HepG2 (cell line): ENCODE data around the gene CLDN19. TPM values are rescaled to one million over a fixed set of nuclear protein-coding genes. Genes with fewer than 3 reads are reported as not detected.

Source experiments
- ATAC-seq: fragments of 200-7000 bp; cut with Tn5 transposase; 3 replicates; pipeline ENCODE4 v1.9.1; 2020; ENCODE audit warnings: mild to moderate bottlenecking, moderate library complexity
- BruUV-seq: library from RNA; stranded (reverse); fragments of 400-500 nt; replicated peaks from 2 replicates; lab custom pipeline; 2021; lab: Mats Ljungman, UMichigan
- CTCF ChIA-PET: fragments of 300-600 bp; formaldehyde crosslinking; extraction: SDS; loops from one replicate; lab custom pipeline; 2021; ENCODE audit warnings: low total read pairs, inconsistent platforms, low intra/inter-chr PET ratio; lab: Yijun Ruan, JAX
- POLR2A ChIA-PET: fragments of 350-600 bp; sonication (Branson Sonifier 250); formaldehyde crosslinking; loops from one replicate; lab custom pipeline; 2020; ENCODE audit warnings: antibody characterized with exemption, inconsistent platforms; lab: Yijun Ruan, JAX
- DNase-seq: peaks from one replicate; pipeline ENCODE4 v3.0.0-alpha.2; 2015; ENCODE audit warnings: low spot score
- FAIRE-seq: peaks from 3 replicates; lab custom pipeline; 2011; peaks lifted over from hg19 to GRCh38; lab: Jason Lieb, UNC
- H2AFZ ChIP-seq: one replicate; pipeline ENCODE4 v1.6.1; 2011; ENCODE audit warnings: low read length, inconsistent platforms
- H3K27ac ChIP-seq: fragments of 300-600 bp; 3 replicates; pipeline ENCODE4 v1.8.0; 2011; ENCODE audit warnings: mixed run types, mild to moderate bottlenecking, mixed read lengths, low read length, inconsistent platforms; ENCODE audit not compliant: insufficient read depth; ENCODE audit errors: extremely low read length
- H3K27me3 ChIP-seq, 2 experiments: fragments of 200-600 bp in 1 of 2; 2 replicates in 1 of 2; 3 replicates in 1 of 2; pipeline versions ENCODE4 v1.6.0 to v1.8.0; 2011; ENCODE audit warnings: low read length in 2 of 2, mild to moderate bottlenecking in 2 of 2, moderate library complexity in 2 of 2, inconsistent platforms in 1 of 2; ENCODE audit not compliant: insufficient read depth in 2 of 2, control insufficient read depth in 1 of 2
- H3K36me3 ChIP-seq, 2 experiments: fragments of 200-600 bp in 1 of 2; replicated peaks in 1 of 2; 2 replicates in 1 of 2; 3 replicates in 1 of 2; pipeline versions ENCODE4 v1.5.1 to v1.8.0; 2011; ENCODE audit warnings: low read length in 2 of 2, inconsistent platforms in 1 of 2; ENCODE audit not compliant: insufficient read depth in 2 of 2, control insufficient read depth in 1 of 2
- H3K4me1 ChIP-seq: 2 replicates; pipeline ENCODE4 v1.5.1; 2012; ENCODE audit warnings: low read length, inconsistent platforms; ENCODE audit not compliant: insufficient read depth
- H3K4me2 ChIP-seq: 2 replicates; pipeline ENCODE4 v1.6.0; 2011; ENCODE audit warnings: low read depth, low read length, inconsistent platforms
- H3K4me3 ChIP-seq, 3 experiments: fragments of 200-600 bp in 1 of 3; sonication (generic), shearing (Covaris generic) in 1 of 3; replicated peaks in 1 of 3; 2 replicates each; pipeline ENCODE4 v1.5.1; 2011 to 2016; ENCODE audit warnings: low read length in 3 of 3, inconsistent platforms in 2 of 3, low read depth in 2 of 3, mild to moderate bottlenecking in 2 of 3, control low read depth in 1 of 3, mixed read lengths in 1 of 3; ENCODE audit not compliant: insufficient read depth in 1 of 3
- H3K79me2 ChIP-seq: one replicate; pipeline ENCODE4 v1.6.1; 2011; ENCODE audit warnings: low read length, inconsistent platforms; ENCODE audit not compliant: insufficient read depth
- H3K9ac ChIP-seq: 2 replicates; pipeline ENCODE4 v1.6.0; 2011; ENCODE audit warnings: mild to moderate bottlenecking, low read depth, low read length, inconsistent platforms; ENCODE audit not compliant: insufficient read depth
- H3K9me3 ChIP-seq: 2 replicates; pipeline ENCODE4 v1.5.1; 2012; ENCODE audit warnings: mild to moderate bottlenecking, low read length
- H4K20me1 ChIP-seq: 2 replicates; pipeline ENCODE4 v1.6.0; 2011; ENCODE audit warnings: inconsistent platforms, mild to moderate bottlenecking, low read length, moderate library complexity; ENCODE audit not compliant: insufficient read depth
- ARNT ChIP-seq: fragments of 450-650 bp; IDR thresholded peaks from 2 replicates; pipeline ENCODE4 v1.6.1; 2017
- ASH2L ChIP-seq: fragments of 300-600, 200-600 bp; sonication (generic); IDR thresholded peaks from 2 replicates; pipeline ENCODE4 v1.7.0; 2017; ENCODE audit warnings: low read depth, mild to moderate bottlenecking, moderate library complexity, mixed read lengths, low read length; ENCODE audit not compliant: insufficient read length
- HDAC6 ChIP-seq: fragments of 200-600 bp; sonication (generic); IDR thresholded peaks from 2 replicates; pipeline ENCODE4 v1.7.0; 2017; ENCODE audit warnings: mild to moderate bottlenecking, antibody characterized with exemption, low read length, low read depth
- HNF4G ChIP-seq, 2 experiments: sonication (generic) in 1 of 2; formaldehyde crosslinking in 1 of 2; IDR thresholded peaks; 2 replicates each; pipeline versions ENCODE4 v1.4.0 to v1.6.1; 2011 to 2020; ENCODE audit warnings: borderline replicate concordance in 2 of 2, low read depth in 2 of 2, mild to moderate bottlenecking in 2 of 2, low read length in 1 of 2, missing genetic modification reagents in 1 of 2, moderate library complexity in 1 of 2
- KDM5B ChIP-seq: sonication (generic); formaldehyde crosslinking; IDR thresholded peaks from 2 replicates; pipeline ENCODE4 v1.4.0; 2020; ENCODE audit warnings: missing genetic modification reagents, mild to moderate bottlenecking, borderline replicate concordance
- MTA1 ChIP-seq: sonication (generic); formaldehyde crosslinking; IDR thresholded peaks from 2 replicates; pipeline ENCODE4 v1.4.0; 2020; ENCODE audit warnings: missing genetic modification reagents, mild to moderate bottlenecking, borderline replicate concordance
- SMC3 ChIP-seq: IDR thresholded peaks from 2 replicates; pipeline ENCODE4 v1.6.1; 2011; ENCODE audit warnings: low read length, improper control_type of control experiment
- SOX13 ChIP-seq, 3 experiments: fragments of 450-650 bp in 1 of 3; sonication (generic) in 1 of 3; formaldehyde crosslinking in 1 of 3; IDR thresholded peaks in 2 of 3; conservative IDR thresholded peaks in 1 of 3; 2 replicates each; pipeline versions ENCODE4 v1.5.0 to v1.6.1; 2016 to 2020; ENCODE audit warnings: antibody characterized with exemption in 1 of 3, mild to moderate bottlenecking in 1 of 3, missing compliant biosample characterization in 1 of 3, missing genetic modification reagents in 1 of 3, moderate library complexity in 1 of 3
- TEF ChIP-seq: sonication (generic); formaldehyde crosslinking; IDR thresholded peaks from 2 replicates; pipeline ENCODE4 v1.5.0; 2020; ENCODE audit warnings: missing genetic modification reagents
- ZNF275 ChIP-seq: sonication (generic); formaldehyde crosslinking; IDR thresholded peaks from 2 replicates; pipeline ENCODE4 v1.8.0; 2022; ENCODE audit warnings: missing genetic modification reagents, mild to moderate bottlenecking, inconsistent platforms, borderline replicate concordance
- ZNF572 ChIP-seq: sonication (generic); formaldehyde crosslinking; IDR thresholded peaks from 2 replicates; pipeline ENCODE4 v1.5.1; 2020; ENCODE audit warnings: mild to moderate bottlenecking, missing genetic modification reagents
- ZNF777 ChIP-seq: sonication (generic); formaldehyde crosslinking; IDR thresholded peaks from 2 replicates; pipeline ENCODE4 v1.4.0; 2020; ENCODE audit warnings: missing genetic modification reagents
- ZSCAN25 ChIP-seq: sonication (generic); formaldehyde crosslinking; IDR thresholded peaks from 2 replicates; pipeline ENCODE4 v1.8.0; 2022; ENCODE audit warnings: mild to moderate bottlenecking, missing genetic modification reagents
- WGBS: methylation state at CpG from one replicate; pipeline ENCODE4 v1.1.6; 2017; ENCODE audit warnings: low lambda C conversion rate; 5-methylcytosine and 5-hydroxymethylcytosine counted together
- in situ Hi-C: cut with HindIII; loops from 2 replicates; pipeline ENCODE4 v1.10.0; 2017; ENCODE audit warnings: low pct_unique_long_range_greater_than_20kb; ENCODE audit not compliant: extremely low pct_ligation_motif_present
- intact Hi-C: fragments of 100-400 bp; cut with micrococcal nuclease; formaldehyde crosslinking; loops from one replicate; pipeline ENCODE4 v1.10.0; 2022; ENCODE audit not compliant: unreplicated experiment
- polyA plus RNA-seq, 8 experiments: library from polyadenylated mRNA; depleted of rRNA in 3 of 8; stranded (reverse) in 7 of 8; unstranded in 1 of 8; fragments of >200 nt; fragmentation: Illumina TruSeq in 4 of 8; extraction: Trizol in 4 of 8; gene quantifications; 2 replicates each; pipeline versions ENCODE4 v1.2.1 to v1.2.3, GENCODE V29; 2011 to 2016; ENCODE audit warnings: low read depth in 4 of 8, missing spikeins in 1 of 8, mixed read lengths in 1 of 8; ENCODE audit not compliant: insufficient read depth in 1 of 8
- total RNA-seq, 5 experiments: library from RNA; depleted of rRNA; stranded (reverse); fragments of >200 nt; fragmentation: Illumina TruSeq; extraction: Trizol; gene quantifications; 2 replicates each; pipeline ENCODE4 v1.2.3, GENCODE V29; 2016; ENCODE audit warnings: low read depth in 1 of 5
- TF ChIP-seq, protein P1 (sequence below): sonication (generic); formaldehyde crosslinking; IDR thresholded peaks from 2 replicates; pipeline ENCODE4 v1.4.0; 2020; ENCODE audit warnings: missing genetic modification reagents
- TF ChIP-seq, protein P2 (sequence below): sonication (generic); formaldehyde crosslinking; IDR thresholded peaks from 2 replicates; pipeline ENCODE4 v1.4.0; 2020; ENCODE audit warnings: missing genetic modification reagents, borderline replicate concordance
- TF ChIP-seq, protein P3 (sequence below): IDR thresholded peaks from 2 replicates; pipeline ENCODE4 v1.6.1; 2018; ENCODE audit warnings: missing genetic modification reagents, mild to moderate bottlenecking, missing compliant biosample characterization

CLDN19 gene
- total and polyA plus RNA-seq, 2 of the 13 experiments (the other 11 are each of a cell fraction or from before 2014, with no cell fraction given): 5.0 to 7.6 TPM

DNA sequence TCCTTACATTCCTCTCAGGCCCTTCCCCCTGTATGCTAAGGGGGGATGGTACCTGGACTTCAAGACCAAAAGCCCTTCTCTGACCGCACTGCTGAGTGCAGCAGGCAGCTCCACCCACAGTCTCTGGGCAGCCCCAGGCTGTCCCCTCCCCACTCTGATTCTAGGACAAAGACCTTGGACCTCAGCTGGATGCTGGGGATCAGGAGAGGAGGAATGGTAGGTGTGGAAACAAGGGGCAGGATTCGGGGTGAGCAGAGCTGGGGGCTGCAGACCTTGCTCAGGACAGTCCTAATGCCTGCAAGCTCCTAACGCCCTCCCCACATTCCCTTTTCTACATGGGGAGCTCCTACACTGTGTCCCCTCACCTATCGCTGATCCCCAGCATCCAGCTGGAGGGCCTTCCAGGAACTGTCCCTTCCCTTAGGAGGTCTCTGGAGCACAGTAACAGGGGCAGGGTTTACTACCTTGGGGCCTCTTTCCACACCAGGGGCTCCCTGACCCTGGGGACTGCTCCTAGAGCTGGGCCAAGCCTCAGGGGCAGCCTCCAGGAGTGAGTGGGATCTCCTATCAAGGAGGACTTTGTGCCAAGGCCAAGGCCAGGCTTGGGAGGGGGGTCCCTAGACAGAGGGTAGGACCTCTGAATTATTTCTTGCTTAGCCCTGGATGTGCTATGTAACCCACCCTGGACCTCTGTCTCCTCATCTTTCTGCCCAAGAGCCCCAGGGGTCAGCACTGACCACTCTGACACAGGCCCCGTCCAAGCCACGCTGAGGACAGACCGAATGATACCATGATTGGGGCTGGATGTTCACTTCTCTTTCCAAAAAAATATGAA lies 5.6 kb downstream of the CLDN19 start:
- Histone ChIP-seq H3K4me3 (no peak overlapping the region), H3K79me2 (no peaks in the 10 kb centered on the region), H4K20me1 (no peaks in the 10 kb centered on the region), H3K4me1 (peaks cover 50% of the 10 kb centered on the region), H2AFZ (no peak overlapping the region), H3K27me3 (no peaks in the 10 kb centered on the region), H3K4me2 (peak overlapping the region; percentile 18; the same call in 1 of the 2 replicates), H3K9ac (no peak overlapping the region), H3K27ac (no peak overlapping the region), H3K36me3 (no peaks in the 10 kb centered on the region), H3K9me3 (no peaks in the 10 kb centered on the region)
- POLR2A ChIA-PET: interaction anchor here (1.1 kb wide), 1 partner anchor 33 kb away, joined by 5 read pairs; the partner anchor contains the start of genes C1orf50 and P3H1
- no TSS peak for BruUV-seq
- CTCF ChIA-PET: no interaction called here
- FAIRE-seq (peak; percentile 36), ATAC-seq (peak; percentile 70), DNase-seq (peak; percentile 25)
- in situ Hi-C loops (loop anchor here (25.0 kb wide), 1 partner anchor 397 kb away; the partner anchor contains the start of gene FOXJ3), intact Hi-C loops (no loop called here)
- 69% methylated on average over 6 of the region's 7 CpGs for WGBS
- TF ChIP-seq HDAC6 (no peak), MTA1 (CRISPR knock-in tag) (0 out of 2 replicates have a peak, but pooled peaks have one; percentile 29), SOX13 (IDR thresholded peaks at IDR 0.05) (no peak), SOX13 (CRISPR knock-in tag; conservative IDR thresholded peaks at IDR 0.05 in 1 of 2, IDR thresholded peaks at IDR 0.05 in 1 of 2) (no peak), KDM5B (CRISPR knock-in tag) (no peak), ASH2L (no peak), TEF (CRISPR knock-in tag) (no peak), ZNF777 (CRISPR knock-in tag) (no peak), ARNT (no peak), HNF4G (IDR thresholded peaks at IDR 0.05; ENCODE audit: borderline replicate concordance, low read depth, low read length) (0 out of 2 replicates have a peak, but pooled peaks have one; percentile 23), HNF4G (CRISPR knock-in tag; IDR thresholded peaks at IDR 0.05; ENCODE audit: borderline replicate concordance, low read depth) (no peak), ZSCAN25 (CRISPR knock-in tag) (no peak), ZNF572 (CRISPR knock-in tag) (no peak), ZNF275 (CRISPR knock-in tag) (no peak), SMC3 (no peak)
- TF ChIP-seq, protein P1, sequence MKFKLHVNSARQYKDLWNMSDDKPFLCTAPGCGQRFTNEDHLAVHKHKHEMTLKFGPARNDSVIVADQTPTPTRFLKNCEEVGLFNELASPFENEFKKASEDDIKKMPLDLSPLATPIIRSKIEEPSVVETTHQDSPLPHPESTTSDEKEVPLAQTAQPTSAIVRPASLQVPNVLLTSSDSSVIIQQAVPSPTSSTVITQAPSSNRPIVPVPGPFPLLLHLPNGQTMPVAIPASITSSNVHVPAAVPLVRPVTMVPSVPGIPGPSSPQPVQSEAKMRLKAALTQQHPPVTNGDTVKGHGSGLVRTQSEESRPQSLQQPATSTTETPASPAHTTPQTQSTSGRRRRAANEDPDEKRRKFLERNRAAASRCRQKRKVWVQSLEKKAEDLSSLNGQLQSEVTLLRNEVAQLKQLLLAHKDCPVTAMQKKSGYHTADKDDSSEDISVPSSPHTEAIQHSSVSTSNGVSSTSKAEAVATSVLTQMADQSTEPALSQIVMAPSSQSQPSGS: no peak
- TF ChIP-seq, protein P2, sequence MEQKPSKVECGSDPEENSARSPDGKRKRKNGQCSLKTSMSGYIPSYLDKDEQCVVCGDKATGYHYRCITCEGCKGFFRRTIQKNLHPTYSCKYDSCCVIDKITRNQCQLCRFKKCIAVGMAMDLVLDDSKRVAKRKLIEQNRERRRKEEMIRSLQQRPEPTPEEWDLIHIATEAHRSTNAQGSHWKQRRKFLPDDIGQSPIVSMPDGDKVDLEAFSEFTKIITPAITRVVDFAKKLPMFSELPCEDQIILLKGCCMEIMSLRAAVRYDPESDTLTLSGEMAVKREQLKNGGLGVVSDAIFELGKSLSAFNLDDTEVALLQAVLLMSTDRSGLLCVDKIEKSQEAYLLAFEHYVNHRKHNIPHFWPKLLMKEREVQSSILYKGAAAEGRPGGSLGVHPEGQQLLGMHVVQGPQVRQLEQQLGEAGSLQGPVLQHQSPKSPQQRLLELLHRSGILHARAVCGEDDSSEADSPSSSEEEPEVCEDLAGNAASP (CRISPR knock-in tag): no peak
- TF ChIP-seq, protein P3, sequence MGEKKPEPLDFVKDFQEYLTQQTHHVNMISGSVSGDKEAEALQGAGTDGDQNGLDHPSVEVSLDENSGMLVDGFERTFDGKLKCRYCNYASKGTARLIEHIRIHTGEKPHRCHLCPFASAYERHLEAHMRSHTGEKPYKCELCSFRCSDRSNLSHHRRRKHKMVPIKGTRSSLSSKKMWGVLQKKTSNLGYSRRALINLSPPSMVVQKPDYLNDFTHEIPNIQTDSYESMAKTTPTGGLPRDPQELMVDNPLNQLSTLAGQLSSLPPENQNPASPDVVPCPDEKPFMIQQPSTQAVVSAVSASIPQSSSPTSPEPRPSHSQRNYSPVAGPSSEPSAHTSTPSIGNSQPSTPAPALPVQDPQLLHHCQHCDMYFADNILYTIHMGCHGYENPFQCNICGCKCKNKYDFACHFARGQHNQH (CRISPR knock-in tag): no peak
